HG03520 (cell line): ENCODE measurements around the gene TNKS2.
"Not testable (repeated sequence)": the region's sequence is repeated elsewhere in the genome, so short reads cannot be mapped to it uniquely, and the experiment has no call there.

ENCODE experiments used
- ATAC-seq: cut with Tn5 transposase; IDR thresholded peaks from one replicate; pipeline ENCODE4 v1.9.1; 2021; ENCODE audit warnings: mild to moderate bottlenecking, moderate library complexity; ENCODE audit not compliant: unreplicated experiment

Gene TNKS2

DNA sequence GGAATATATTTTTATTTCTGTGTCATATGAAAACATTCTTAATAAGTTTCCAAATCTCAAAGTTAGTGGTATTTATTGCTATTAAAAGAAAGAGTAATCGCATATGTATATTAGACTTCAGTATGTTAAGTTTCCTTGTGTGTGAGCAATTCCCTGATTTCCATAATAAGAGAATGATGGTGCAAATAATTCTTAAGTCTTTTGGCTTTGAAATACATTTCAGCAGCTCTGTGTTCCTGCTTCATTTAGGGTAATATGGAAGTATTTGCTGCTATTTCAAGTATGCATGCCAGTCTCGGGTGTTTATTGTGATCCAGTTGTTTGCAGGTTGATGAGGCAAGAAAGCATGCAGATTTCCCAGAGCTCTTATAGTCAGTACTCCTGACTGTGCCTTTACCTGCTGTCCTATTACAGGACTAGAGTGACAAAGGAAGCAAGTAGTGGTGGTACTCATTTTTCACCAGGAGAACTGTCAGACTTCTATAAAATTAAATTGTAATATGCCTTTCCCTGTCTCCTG is 67.4 kb downstream of the TNKS2 start:
- ATAC-seq, result no peak

DNA sequence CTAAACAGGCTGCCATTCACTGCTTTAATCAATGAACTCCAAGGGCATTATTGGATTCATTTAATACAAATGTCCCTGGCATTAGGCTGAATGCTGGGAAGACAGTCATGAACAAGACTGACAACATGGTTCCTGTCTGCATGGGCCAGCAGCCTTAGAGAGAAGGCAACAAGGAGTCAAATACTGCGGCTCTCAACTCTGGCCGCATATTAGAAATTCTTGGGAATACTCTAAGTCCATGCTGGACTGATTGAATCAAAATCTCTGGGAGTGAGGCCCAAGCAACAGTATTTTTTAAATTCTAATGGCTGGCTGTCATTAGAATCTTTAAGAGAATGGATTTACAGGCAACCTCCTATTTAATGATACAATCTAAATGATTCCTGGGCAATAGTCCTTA is 76.9 kb downstream of the TNKS2 start:
- ATAC-seq, result no peak

DNA sequence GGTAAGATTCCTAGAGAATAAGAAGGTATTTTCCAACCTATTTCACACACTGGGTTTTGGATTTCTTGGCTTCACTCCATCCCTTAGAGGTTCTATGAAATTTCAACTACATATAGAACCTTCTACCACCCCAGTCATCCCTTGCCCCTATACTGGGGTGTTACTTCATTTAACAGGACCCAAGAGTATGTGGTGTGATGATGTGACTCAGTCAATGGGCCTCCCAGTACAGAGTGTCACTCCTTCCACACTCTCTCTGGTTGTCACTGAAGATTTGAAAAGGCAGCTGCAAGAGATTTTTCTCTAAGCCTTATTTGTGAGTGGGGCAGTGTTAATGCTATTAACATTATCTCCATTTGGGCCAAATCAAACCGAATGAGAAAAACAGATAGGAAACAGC is 77.6 kb downstream of the TNKS2 start:
- ATAC-seq, result no peak

DNA sequence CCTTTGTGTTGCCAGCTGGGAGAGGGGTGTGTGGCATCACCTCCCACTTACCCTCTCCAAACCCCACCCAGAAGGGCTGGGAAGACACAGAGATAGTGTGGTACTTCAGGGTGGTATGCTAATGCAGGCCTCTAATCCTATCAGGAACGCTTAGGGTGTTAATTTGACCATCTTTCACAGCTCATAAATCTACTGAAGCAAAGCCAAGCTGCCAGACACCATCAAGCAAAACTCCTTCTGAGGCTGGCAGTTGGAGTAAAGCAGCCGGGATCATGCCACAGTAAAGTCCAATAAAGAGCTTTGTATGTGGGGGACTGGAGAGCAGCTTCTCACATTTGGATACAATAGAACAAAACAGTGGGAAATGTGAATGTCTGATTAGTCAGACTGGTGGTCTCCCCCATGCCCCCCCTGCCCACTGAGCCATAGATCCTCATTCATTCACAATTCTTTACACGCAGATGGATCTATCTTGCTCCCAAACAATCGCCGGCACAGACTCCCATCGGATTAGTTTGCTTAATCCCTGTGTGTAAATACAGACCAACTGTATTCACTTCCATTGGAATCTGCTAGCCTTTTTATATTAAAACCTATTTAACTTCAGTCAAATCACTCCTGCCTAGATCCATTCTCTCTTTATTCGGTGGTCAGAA is 81.4 kb downstream of the TNKS2 start:
- no peak for ATAC-seq

DNA sequence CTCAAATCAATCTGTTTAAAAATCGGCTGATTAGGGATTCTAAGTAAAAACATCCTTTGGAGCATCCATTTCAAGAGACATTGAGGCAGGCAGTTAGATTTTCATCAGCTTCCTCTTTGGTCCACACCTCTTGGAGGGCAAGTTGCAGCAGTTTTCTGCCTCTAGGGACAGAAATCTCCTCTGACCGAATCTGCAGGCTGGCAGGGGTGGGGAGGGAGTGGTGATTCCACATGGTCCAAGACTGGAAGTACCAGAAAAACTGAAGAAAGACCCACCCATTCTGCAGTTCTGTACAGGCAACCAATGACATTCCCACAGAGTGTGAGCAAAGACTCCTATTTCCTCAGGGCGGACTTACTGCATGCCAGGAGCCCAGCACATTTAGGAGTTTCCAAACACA is 82.1 kb downstream of the TNKS2 start:
- no peak for ATAC-seq

DNA sequence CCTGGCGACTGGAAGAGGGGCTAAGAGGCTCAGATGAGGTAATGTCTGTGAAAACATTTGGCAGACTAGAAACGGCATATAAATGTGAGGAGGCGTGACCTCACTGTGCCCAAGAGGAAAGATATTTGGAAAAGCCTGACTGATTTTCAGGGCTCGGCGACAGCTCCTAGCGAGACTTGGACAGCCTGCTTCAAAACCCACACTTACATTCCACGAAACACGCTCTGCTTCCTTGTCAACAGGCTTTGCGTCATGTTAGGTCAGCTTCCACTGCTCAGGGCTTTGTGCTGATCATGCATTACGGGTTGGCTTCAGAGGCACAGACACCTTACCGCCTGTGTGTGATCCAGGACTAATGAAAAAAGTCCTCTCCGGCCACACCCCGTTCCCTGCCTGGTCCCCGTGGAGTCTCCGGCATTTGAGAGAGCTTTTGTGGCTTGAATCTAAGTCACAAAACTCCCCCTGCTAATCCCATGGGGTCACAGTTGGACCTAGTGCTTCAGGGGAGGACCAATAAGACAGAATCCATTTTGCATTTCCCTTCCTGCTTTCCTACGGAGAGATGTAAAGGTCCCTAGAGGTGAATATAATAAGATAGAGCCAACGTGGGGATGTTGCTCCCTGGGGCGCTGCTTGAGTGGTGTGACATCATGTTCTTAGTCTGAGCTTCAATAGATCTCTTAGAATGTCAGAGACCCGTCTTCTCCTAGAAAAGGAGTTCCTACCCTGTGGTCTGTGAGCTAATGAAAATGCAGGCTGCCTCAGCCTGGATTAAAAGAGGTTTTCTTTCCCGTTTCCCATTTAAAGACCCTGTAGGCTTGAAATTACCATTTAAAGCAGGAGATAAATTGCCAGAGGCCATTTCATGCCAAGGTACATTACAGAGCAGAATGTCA is 85.6 kb downstream of the TNKS2 start:
- no peak for ATAC-seq

DNA sequence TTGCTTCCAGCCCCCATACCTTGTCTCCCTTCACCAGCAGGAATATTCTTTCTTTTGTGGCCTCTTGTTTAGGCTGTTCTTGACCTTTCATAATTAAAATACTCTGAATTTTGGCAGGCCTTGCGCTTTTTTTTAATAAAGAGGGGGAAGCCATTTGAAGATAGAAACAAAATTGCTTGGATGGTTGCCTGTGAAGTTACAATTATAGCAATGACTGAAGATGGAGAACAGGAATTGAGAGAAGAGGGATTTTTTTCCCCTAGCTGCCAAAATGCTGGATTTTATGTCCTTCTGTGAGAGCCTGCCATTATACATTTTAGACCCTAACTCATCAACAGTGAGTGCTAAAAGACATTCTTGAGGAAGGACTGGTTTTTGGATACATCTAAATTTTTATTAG is 86.3 kb downstream of the TNKS2 start:
- no peak for ATAC-seq

DNA sequence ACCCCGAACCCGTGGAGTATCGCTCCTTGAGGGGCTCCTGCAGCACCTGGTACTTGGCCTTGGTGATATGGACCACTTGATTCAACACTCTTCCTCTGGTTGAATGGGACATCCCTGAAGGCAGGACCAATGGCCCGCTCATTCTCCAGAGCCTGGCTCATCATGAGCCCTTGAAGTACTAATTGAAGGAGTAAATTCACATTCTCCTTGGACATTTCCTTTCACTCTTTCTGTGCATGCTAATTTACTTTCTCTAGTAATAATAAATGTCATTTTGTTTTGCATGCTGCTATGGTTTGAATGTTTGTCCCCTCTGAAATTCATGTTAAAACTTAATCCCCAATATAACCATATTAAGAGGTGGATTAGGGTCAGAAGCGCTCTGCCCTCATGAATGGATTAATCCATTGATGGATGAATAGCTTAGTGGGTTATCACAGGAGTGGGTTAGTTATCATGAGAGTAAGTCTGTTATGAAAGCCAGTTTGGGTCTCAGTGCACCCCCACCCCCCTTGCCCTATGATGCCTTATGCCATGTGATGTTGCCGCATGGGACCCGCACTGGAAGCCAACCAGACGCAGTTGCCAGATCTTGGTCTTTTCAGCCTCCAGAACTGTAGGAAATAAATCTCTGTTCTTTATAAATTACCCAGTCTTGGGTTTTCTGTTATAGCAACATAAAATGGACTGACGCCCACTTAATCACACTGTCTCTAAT is 87.3 kb downstream of the TNKS2 start:
- ATAC-seq, result no peak

DNA sequence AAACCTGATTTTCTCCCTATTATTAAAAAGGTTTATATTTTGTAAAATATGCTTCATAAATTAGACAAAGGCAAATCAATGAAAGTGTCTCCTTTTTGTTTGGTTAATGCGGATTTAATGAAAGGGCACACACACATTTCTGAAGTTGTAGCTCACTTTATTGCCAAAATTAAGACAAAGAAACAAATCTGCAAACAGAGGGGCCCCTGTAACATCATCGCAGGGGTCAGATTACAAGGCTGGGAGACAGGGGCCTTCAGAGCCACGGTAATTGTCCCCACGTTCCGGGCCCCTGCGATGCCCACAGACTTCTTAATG is 88.7 kb downstream of the TNKS2 start:
- no peak for ATAC-seq

DNA sequence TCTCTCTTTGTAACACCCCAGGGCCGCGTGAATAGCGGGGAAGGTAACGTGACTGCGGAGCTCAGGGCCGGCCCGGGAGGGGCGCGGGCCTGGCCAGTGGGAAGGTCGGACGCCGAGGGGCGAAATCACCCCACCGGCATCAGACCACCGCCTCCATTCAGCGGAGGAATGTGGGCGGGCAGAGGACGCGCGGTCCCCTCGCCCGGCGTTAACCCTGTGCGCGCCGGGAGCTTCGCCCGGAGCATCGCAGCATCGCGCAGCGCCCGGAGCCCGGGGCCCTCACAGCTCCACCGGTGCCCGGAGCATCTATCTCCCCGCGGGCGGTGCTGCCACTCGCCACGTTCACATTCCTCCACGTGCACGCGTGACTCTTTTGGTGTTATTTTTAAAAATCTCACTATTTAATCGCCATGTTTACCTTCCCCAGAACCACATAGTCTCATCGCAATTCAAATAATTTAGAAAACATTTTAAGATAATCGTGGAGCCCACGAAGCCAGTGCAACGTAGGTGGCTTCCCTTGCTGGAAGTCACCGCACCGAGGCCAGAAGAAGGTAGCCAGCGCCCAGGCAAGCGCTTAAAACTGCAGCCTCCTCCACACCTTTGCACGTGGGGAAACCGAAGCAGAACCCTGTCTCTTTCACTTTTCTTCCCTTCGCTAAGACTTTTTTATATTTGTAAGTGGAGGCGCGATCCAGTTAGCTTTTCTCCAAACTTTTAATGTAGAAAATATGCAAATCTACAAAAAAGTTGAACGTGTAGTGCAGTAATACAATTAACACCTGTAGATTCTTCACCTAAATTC is 89.2 kb downstream of the TNKS2 start:
- ATAC-seq, result no peak

DNA sequence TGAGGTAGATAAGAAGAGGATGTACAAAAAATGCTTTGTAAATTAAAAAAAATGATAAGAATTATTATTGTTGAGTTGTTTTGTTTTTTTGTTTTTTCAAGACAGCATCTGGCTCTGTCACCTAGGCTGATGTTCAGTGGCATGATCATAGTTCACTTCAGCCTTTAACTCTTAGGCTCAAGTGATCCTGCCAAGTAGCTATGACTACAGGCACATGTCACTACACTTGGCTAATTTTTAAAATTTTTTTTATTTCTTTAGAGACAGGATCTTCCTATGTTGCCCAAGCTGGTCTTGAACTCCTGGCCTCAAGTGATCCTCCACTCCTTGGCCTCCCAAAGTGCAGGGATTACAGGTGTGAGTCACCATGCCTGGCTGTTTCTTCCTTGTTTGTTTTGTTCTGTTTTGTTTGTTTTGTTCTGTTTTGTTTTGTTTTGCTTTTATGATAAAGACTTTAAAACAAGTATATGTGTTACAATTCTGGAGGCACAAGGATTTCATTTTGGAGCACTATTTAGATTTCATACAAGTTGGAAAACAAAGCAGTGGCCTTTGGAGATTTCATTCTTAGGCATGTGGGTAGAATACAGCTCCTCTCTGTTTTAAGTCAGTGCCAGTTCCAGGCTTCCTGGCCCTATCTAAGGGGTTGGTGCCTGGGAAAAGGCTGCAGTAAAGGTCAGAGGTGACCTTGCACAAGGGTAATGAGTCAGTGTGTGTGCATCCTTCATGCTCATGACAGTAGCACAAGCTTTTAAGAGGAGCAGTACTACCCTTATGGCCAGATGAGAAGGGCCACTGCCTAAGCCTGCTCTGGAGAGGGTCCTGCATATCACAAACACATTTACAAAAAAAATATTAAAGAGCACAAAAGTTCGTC is 93.1 kb downstream of the TNKS2 start:
- ATAC-seq, result no peak

DNA sequence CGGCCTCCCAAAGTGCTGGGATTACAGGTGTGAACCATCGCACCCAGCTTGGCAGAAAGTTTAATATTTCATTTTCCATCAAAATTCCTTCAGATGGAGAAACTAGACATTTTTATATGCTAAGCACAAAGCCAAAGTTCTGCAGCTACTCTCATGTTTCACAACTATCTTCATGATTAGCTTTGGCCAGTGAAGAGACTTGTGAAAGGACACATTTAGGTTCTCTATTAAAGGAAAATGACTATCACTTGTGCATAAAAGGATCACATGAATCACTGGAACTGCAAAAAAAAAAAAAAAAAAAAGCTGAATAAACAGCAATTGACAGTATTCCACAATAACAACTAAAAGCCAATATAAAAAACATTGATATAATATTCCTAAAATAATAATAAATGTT is 94.8 kb downstream of the TNKS2 start:
- ATAC-seq, result no peak

DNA sequence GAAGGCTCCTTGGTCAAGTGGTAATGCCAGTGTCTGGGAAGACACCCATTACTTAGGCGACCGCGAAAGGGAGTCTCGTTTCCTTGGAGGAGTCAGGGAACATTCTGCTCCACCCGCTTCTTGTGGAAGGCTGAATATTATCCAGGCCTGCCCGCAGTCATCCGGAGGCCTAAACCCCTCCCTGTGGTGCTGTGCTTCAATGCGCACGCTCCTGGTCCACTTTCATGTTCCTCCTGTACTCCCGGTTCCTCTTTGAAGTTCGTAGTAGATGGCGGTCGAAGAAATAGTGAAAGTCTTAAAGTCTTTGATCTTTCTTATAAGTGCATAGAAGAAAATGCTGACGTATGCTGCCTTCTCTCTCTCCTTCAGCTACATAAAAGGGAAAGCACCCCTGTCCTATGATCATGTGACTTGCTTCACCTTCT is 96.0 kb downstream of the TNKS2 start:
- not testable (repeated sequence) for ATAC-seq

DNA sequence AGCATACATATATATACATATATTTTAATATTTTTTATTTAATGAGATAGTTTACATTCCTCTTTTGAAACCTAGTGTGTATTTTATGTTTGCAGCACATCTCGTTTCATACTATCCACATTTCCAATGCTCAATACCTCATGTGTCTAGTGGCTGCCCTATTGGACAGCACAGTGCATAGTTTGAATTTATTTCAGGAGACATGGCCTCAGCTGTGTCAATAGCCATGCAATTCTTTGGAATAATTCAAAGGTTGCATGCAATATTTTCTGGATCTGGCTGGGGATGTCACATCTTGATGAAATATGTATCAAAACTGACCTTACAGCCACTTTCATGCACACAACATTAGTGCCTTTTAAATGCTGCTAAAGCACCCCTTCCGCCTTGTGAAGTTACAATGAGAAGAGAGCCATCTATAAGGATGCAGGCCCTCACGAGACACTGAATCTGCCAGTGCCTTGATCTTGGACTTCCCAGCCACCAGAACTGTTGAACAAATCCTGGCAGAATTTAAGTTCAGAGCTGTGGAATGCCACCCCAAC is 98.1 kb downstream of the TNKS2 start:
- ATAC-seq, result no peak

DNA sequence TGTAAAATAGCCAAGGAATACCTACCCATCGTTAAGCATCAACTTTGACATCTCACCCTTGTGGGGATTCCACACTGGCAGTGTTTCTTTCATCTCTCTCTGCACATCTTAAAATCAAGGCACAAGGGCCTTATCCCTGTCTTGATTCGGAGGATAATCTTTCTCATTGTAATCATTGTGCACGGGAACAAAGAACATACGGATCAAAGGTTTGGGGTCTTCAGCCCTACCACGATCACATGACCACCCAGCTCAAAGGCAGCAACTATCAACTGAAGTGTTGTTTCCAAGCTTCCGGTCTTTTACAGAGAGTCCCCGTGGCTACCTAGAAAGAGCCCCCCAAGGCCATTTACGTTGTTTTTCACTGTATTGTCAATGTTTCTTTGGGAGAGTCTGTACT is 99.2 kb downstream of the TNKS2 start:
- no peak for ATAC-seq

DNA sequence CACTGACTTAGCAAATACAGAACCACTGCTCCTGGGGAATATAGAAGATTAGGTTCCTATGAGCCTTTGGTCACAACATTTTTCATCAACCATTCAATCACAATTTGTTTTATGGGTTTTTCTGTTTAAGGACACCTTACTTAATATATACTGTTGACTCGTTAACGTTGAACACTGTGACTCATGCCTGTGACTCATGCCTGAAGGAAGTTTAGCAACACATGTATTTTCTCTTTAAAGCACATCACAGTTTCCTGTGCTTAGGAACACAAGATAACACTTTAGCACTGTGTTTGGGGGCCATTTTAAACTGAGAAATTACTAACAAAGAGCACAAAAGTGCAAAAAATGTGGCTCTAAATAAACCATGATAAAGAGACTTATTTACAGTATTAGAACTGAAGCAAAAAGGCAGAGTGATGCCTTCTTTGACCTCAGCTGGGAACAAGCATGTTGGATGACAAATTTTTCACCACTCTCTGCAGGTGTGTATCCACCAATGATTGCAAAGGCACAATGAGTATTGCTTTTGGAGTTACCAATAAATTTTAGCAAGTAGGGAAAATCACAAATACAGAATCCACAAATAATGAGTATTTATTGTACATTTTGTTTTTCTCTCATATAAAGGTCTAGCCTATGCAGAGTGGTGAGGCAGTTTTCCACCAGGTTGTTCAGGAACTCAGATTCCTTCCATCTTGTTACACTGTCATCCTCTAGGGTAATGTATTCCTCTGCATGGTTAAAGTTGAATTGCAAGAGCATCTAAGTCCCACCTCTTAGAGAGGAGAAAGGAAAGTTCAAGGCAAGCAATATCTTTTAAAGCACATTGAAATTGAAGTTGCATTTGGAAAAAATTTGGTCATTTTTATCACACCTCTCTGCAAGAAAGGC is 103.8 kb downstream of the TNKS2 start:
- ATAC-seq, result no peak

DNA sequence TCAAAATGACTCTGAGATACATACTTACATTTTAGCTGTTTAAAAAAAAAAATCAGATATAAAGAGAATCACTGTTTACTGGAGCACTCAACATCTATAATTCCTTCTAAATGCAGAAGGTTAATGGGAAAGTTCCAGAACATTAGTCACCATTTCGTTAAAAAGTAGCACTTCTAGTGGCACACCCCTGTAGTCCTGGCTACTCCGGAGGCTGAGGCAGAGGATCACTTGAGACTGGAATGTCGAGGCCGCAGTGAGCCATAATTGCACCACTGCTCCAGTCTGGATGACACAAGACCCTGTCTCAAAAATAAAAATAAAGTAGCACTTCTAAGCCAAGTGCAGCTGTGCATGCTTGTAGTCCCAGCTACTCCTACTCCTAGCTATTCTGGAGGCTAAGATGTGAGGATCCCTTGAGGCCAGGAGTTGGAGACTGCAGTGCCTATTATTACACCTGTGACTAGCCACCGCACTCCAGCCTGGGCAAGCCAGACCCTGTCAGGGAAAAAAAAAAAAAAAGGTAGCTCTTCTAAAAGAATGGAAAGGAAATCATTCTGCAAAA is 108.9 kb downstream of the TNKS2 start:
- ATAC-seq, result no peak

DNA sequence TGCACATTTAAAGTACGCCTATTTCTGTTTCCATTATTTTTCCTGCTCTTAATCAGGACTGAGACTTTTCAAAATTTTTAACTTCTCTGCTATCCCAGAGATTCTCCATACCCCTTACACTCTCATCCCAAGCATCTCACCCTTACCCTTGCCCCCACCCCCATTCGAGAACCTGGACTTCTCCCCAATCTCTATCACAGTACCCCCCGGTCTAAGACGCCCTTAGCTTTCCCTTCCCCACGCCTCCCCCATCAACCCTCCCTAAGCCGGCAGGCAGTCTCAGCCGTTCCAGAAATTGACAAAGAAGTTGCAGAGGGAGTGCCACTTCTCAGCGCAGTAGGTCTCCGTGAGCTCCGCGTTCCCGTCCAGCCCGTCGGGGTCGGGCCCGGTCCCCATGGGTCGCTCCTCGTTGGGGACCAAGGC is 109.7 kb downstream of the TNKS2 start:
- no peak for ATAC-seq
